Measurements from ENCODE around the gene LRIG2. TPM values are rescaled to one million over a fixed set of nuclear protein-coding genes. Genes with fewer than 3 reads are reported as not detected.

The LRIG2 gene
- total and polyA plus RNA-seq, 5 donors: 4.3 to 11.1 (median 9.4) TPM

GRCh38 chr1:113095790-113096455, 22.9 kb downstream of the LRIG2 start:
- Histone ChIP-seq H3K9me3 (ENCODE audit: control insufficient read depth, low read length) (no peaks in the 10 kb centered on the region), H3K27ac (ENCODE audit: low read length) (no peak overlapping the region), H3K4me1 (ENCODE audit: control insufficient read depth, insufficient read depth, low read length) (no peaks in the 10 kb centered on the region), H3K4me3 (ENCODE audit: low read length) (no peak overlapping the region), H3K27me3 (ENCODE audit: control insufficient read depth, insufficient read depth) (no peaks in the 10 kb centered on the region)
- WGBS: 52% methylated on average over 5 of the region's 5 CpGs
- DNase-seq (no peak), ATAC-seq (peak; percentile 64 to 65)
- intact Hi-C loops (cut with DNase I): no loop called here

GRCh38 chr1:113096493-113096892, 23.5 kb downstream of the LRIG2 start:
- intact Hi-C loops (cut with DNase I): no loop called here
- H3K27ac ChIP-seq (ENCODE audit: low read length): no peak overlapping the region
- no peaks in the 10 kb centered on the region for H3K27me3 ChIP-seq (ENCODE audit: control insufficient read depth, insufficient read depth)
- no peak overlapping the region for H3K4me3 ChIP-seq (ENCODE audit: low read length)
- ATAC-seq (no peak), DNase-seq (no peak)
- no peaks in the 10 kb centered on the region for H3K9me3 ChIP-seq (ENCODE audit: control insufficient read depth, low read length)
- H3K4me1 ChIP-seq (ENCODE audit: control insufficient read depth, insufficient read depth, low read length): no peaks in the 10 kb centered on the region
- 96% methylated on average over 3 of the region's 3 CpGs for WGBS

GRCh38 chr1:113101588-113101987, 28.6 kb downstream of the LRIG2 start:
- DNase-seq (no peak), ATAC-seq (no peak)
- Histone ChIP-seq H3K4me3 (ENCODE audit: low read length) (no peak overlapping the region), H3K27ac (ENCODE audit: low read length) (no peak overlapping the region), H3K27me3 (ENCODE audit: control insufficient read depth, insufficient read depth) (no peaks in the 10 kb centered on the region), H3K9me3 (ENCODE audit: control insufficient read depth, low read length) (no peaks in the 10 kb centered on the region), H3K4me1 (ENCODE audit: control insufficient read depth, insufficient read depth, low read length) (no peaks in the 10 kb centered on the region)
- intact Hi-C loops (cut with DNase I): no loop called here

GRCh38 chr1:113103048-113103447, 30.1 kb downstream of the LRIG2 start:
- no peaks in the 10 kb centered on the region for H3K9me3 ChIP-seq (ENCODE audit: control insufficient read depth, low read length)
- H3K27ac ChIP-seq (ENCODE audit: low read length): no peak overlapping the region
- no peaks in the 10 kb centered on the region for H3K4me1 ChIP-seq (ENCODE audit: control insufficient read depth, insufficient read depth, low read length)
- no peak for ATAC-seq
- 96% methylated on average over 1 of the region's 1 CpG for WGBS
- H3K4me3 ChIP-seq (ENCODE audit: low read length): no peak overlapping the region
- no peaks in the 10 kb centered on the region for H3K27me3 ChIP-seq (ENCODE audit: control insufficient read depth, insufficient read depth)
- intact Hi-C loops (cut with DNase I): no loop called here
- DNase-seq: no peak

DNA sequence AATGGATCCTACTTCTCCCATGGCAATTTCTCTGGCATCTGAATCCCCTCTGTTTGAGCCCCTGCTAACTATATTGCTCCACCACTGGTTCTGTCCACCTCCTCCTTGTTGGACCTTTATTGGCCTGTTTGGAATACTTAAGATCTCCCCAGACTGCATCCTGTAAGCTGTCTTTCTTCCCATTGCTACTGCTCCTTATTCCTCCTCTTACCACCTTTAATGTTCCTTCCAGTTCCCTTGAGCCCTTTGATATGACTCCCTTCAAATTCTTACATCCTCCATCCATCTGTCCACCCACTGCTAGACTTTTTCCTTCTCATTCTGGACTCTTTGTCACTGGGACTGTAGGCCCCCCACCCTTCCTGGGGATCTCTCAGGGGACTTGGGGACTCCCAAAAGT, 31.0 kb downstream of the LRIG2 start:
- Histone ChIP-seq H3K4me3 (ENCODE audit: low read length) (no peak overlapping the region), H3K27ac (ENCODE audit: low read length) (no peak overlapping the region), H3K27me3 (ENCODE audit: control insufficient read depth, insufficient read depth) (no peaks in the 10 kb centered on the region), H3K4me1 (ENCODE audit: control insufficient read depth, insufficient read depth, low read length) (no peaks in the 10 kb centered on the region), H3K9me3 (ENCODE audit: control insufficient read depth, low read length) (no peaks in the 10 kb centered on the region)
- ATAC-seq (no peak), DNase-seq (no peak)
- intact Hi-C loops (cut with DNase I): no loop called here

- no peak for DNase-seq
- 90% methylated on average over 2 of the region's 2 CpGs for WGBS
- intact Hi-C loops (cut with DNase I): no loop called here
- Histone ChIP-seq H3K9me3 (ENCODE audit: control insufficient read depth, low read length) (no peaks in the 10 kb centered on the region), H3K4me1 (ENCODE audit: control insufficient read depth, insufficient read depth, low read length) (no peaks in the 10 kb centered on the region), H3K27ac (ENCODE audit: low read length) (no peak overlapping the region), H3K27me3 (ENCODE audit: control insufficient read depth, insufficient read depth) (no peaks in the 10 kb centered on the region), H3K4me3 (ENCODE audit: low read length) (no peak overlapping the region)
- ATAC-seq: no peak
Observed at GRCh38 chr1:113106910-113107309, 33.9 kb downstream of the LRIG2 start.

GRCh38 chr1:113109908-113110554, 37.0 kb downstream of the LRIG2 start:
- DNase-seq: peak in 2 of 3 donors; percentile 58 to 68
- Histone ChIP-seq H3K27ac (ENCODE audit: low read length) (no peak overlapping the region), H3K4me3 (ENCODE audit: low read length) (no peak overlapping the region), H3K27me3 (ENCODE audit: control insufficient read depth, insufficient read depth) (no peaks in the 10 kb centered on the region), H3K9me3 (ENCODE audit: control insufficient read depth, low read length) (no peaks in the 10 kb centered on the region), H3K4me1 (ENCODE audit: control insufficient read depth, insufficient read depth, low read length) (no peaks in the 10 kb centered on the region)
- peak; percentile 94 to 95 for ATAC-seq
- intact Hi-C loops (cut with DNase I): no loop called here
- WGBS: 29% methylated on average over 5 of the region's 5 CpGs

DNA sequence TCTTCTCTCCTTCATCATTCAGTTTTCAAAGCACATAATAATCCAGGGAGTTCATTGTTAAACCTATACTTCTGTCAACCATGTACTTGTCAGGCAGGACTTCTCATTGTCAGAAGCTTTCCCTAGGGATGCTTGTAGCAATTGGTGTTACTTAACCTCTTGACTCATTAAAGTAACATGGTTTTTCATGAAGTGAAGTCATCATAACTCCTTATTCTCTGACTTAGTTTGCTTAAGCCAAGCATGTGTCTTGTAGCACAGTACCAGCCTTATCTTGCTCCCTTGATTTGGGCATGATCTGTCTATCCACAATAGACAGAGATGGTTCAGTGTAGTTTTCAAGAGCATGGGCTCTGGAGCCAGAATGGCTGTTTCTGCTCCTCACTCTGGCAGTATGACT, 45.3 kb downstream of the LRIG2 start:
- H3K27me3 ChIP-seq (ENCODE audit: control insufficient read depth, insufficient read depth): no peaks in the 10 kb centered on the region
- ATAC-seq (no peak), DNase-seq (no peak)
- no peak overlapping the region for H3K27ac ChIP-seq (ENCODE audit: low read length)
- intact Hi-C loops (cut with DNase I): no loop called here
- H3K4me3 ChIP-seq (ENCODE audit: low read length): no peak overlapping the region
- no peaks in the 10 kb centered on the region for H3K9me3 ChIP-seq (ENCODE audit: control insufficient read depth, low read length)
- no peaks in the 10 kb centered on the region for H3K4me1 ChIP-seq (ENCODE audit: control insufficient read depth, insufficient read depth, low read length)

GRCh38 chr1:113123737-113124136, 50.7 kb downstream of the LRIG2 start:
- ATAC-seq: no peak
- no peaks in the 10 kb centered on the region for H3K27me3 ChIP-seq (ENCODE audit: control insufficient read depth, insufficient read depth)
- intact Hi-C loops (cut with DNase I): no loop called here
- no peak for DNase-seq
- H3K4me1 ChIP-seq (ENCODE audit: control insufficient read depth, insufficient read depth, low read length): no peaks in the 10 kb centered on the region
- 92% methylated on average over 3 of the region's 3 CpGs for WGBS
- no peak overlapping the region for H3K27ac ChIP-seq (ENCODE audit: low read length)
- no peak overlapping the region for H3K4me3 ChIP-seq (ENCODE audit: low read length)
- H3K9me3 ChIP-seq (ENCODE audit: control insufficient read depth, low read length): no peaks in the 10 kb centered on the region

- intact Hi-C loops (cut with DNase I): no loop called here
- ATAC-seq (no peak), DNase-seq (no peak)
- Histone ChIP-seq H3K4me3 (ENCODE audit: low read length) (no peak overlapping the region), H3K4me1 (ENCODE audit: control insufficient read depth, insufficient read depth, low read length) (no peaks in the 10 kb centered on the region), H3K9me3 (ENCODE audit: control insufficient read depth, low read length) (no peaks in the 10 kb centered on the region), H3K27me3 (ENCODE audit: control insufficient read depth, insufficient read depth) (no peaks in the 10 kb centered on the region), H3K27ac (ENCODE audit: low read length) (no peak overlapping the region)
- WGBS: 27% methylated on average over 1 of the region's 1 CpG
Observed at GRCh38 chr1:113124366-113124765, 51.4 kb downstream of the LRIG2 start.

DNA sequence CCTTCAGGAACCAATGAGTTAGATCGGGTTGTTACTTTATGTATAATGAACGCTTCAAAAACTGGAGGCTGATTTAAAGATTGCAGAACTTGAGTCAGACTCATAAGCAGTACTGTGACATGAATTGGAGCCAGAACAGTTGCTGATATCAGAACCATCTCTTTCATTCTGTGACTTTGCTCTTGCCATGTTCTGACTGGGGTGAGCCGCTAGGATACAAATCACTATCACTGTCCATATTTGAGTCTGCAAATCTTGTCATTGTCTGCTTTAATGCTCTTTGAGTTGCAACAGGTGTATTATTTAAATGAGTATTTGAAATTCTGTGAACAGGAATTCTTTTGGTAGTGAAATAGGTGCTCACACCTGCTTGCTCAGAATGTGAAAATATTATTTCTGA, 52.5 kb downstream of the LRIG2 start:
- H3K4me3 ChIP-seq (ENCODE audit: low read length): no peak overlapping the region
- H3K27ac ChIP-seq (ENCODE audit: low read length): no peak overlapping the region
- intact Hi-C loops (cut with DNase I): no loop called here
- H3K9me3 ChIP-seq (ENCODE audit: control insufficient read depth, low read length): no peaks in the 10 kb centered on the region
- no peaks in the 10 kb centered on the region for H3K4me1 ChIP-seq (ENCODE audit: control insufficient read depth, insufficient read depth, low read length)
- no peaks in the 10 kb centered on the region for H3K27me3 ChIP-seq (ENCODE audit: control insufficient read depth, insufficient read depth)
- no peak for ATAC-seq
- DNase-seq: no peak
- 83% methylated on average over 3 of the region's 3 CpGs for WGBS

DNA sequence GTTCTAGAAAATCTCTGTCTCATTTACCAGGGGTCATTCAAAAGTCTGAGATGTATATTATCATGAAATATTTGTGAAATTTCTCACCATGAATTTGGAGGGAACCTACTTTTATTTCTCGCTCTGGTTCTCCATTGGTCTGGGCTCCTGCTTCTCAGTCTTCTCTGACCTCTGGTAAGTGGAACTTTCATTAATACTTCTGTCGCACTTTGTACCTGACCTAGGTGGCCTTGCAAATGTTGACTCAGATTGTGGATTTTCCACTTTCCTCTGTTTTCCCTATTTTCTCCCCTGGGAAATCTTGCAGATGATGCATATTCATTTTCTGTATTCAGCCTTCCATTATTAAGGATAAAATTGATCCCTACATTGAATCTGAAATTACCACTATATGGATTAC, 53.2 kb downstream of the LRIG2 start:
- Histone ChIP-seq H3K27ac (ENCODE audit: low read length) (no peak overlapping the region), H3K27me3 (ENCODE audit: control insufficient read depth, insufficient read depth) (no peaks in the 10 kb centered on the region), H3K9me3 (ENCODE audit: control insufficient read depth, low read length) (no peaks in the 10 kb centered on the region), H3K4me1 (ENCODE audit: control insufficient read depth, insufficient read depth, low read length) (no peaks in the 10 kb centered on the region), H3K4me3 (ENCODE audit: low read length) (no peak overlapping the region)
- DNase-seq (no peak), ATAC-seq (no peak)
- intact Hi-C loops (cut with DNase I): no loop called here
- WGBS: 98% methylated on average over 2 of the region's 2 CpGs

All from right cardiac atrium (tissue), 5 donors.